HG03108 (cell line): ENCODE results near the gene IFNLR1.

Experiments used
- ATAC-seq: cut with Tn5 transposase; IDR thresholded peaks from one replicate; pipeline ENCODE4 v1.9.1; 2021; ENCODE audit warnings: moderate library complexity; ENCODE audit not compliant: unreplicated experiment

The IFNLR1 gene

GRCh38 chr1:24206516-24207394 is 19.7 kb upstream of the IFNLR1 start:
- no peak for ATAC-seq

- no peak for ATAC-seq
These were observed 19.0 kb upstream of the IFNLR1 start for GRCh38 chr1:24206083-24206464.

DNA sequence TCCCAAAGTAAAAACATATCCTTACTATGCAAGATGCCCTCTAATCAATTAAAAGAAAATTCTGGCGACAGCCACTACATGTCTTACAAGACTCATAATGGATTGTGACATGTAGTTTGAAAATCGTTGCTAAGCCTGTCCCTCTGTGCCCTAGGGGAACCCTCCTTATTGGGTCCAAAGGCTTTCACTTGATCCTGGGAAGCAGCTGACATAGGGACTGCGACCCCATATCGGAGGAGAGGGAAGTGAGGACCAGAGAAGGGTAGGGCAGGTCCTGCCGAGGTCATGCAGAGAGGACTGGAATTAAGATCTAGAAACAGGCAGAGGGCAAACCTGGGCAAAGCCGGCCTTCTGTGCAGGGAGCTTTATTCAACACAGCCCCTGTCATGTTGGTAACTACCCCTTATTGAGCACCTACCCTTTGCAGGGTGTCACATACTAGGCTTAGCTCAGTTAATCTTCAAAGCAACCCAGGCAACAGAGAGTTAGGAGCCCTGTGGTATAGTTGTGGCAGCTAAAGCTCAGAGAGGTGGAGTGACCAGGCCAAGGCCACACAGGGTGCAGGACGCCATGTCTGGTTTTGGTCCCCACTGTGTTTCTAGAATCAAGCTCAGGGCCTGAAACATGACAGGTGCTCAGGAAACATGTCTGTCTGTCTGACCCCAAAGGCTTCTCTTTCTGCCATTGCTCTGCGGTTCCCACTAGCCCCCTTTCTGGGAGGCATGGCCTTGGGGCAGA is 18.4 kb upstream of the IFNLR1 start:
- no peak for ATAC-seq

GRCh38 chr1:24204116-24204515 is 17.0 kb upstream of the IFNLR1 start:
- ATAC-seq = no peak

DNA sequence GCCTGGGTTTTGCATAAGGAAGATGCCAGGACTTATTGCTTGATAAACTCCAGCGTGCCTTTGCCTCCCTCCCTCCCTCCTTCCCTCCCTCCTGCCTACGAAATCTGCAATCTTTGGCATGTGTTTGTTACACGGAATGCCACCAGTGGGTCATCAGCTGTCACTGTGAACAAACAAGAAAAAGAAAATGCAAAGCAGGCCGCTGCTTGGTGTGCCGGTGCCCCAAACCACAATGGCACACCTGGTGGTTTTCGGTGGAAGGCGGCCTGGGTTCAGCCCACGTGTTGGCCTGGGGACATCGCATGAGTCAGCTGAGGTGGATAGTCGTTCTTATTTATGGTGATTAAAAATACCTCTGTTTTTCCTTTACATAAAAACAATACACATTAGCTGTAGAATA is 16.3 kb upstream of the IFNLR1 start:
- ATAC-seq = peak; percentile 66

- ATAC-seq = peak; percentile 13
These were observed 15.9 kb upstream of the IFNLR1 start for GRCh38 chr1:24202987-24203386.

DNA sequence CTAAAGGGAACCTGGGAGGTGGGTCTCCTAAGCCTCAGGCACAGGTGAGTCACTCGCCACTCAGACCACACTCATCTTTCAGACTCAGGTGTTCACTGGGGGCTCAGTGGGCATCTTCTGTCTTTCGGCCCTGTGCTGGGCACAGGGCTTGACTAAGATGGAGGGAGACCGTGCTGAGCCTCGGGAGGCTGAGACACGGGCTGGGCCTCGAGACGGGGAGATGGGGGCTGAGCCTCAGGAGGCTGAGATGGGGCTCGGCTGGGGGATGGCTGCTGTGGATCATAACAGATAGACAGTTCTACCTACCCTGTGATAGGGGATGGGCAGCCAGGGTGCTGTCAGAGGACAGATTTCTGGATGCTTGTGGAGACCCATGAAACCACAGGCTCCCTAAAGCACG is 15.5 kb upstream of the IFNLR1 start:
- no peak for ATAC-seq

- no peak for ATAC-seq
These were observed 14.9 kb upstream of the IFNLR1 start for GRCh38 chr1:24201941-24202440.

- ATAC-seq = no peak
These were observed 12.3 kb upstream of the IFNLR1 start for GRCh38 chr1:24199291-24199900.

- ATAC-seq = no peak
These were observed 11.7 kb upstream of the IFNLR1 start for GRCh38 chr1:24198766-24199165.

DNA sequence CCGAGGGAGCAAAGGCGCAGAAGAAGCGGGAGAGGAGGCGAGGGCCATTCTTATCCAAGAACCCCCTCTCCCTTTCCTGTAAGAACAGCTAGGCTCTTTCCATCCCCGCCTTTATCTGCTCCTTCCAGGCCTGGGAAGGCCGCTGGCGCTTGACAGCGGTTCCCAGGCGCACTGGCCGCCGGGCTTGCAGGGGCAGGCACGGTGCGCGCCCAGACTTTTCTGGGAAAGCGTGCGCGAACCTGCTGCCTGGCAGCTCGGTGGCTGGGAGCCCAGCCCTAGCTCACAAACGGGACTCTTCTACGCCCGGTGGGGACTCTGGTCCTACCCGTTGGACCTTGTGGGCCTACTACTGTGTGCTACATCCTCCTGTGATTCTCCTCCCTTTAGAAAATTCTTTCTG is 8.8 kb upstream of the IFNLR1 start:
- no peak for ATAC-seq

- no peak for ATAC-seq
These were observed 8.0 kb upstream of the IFNLR1 start for GRCh38 chr1:24195136-24195535.

DNA sequence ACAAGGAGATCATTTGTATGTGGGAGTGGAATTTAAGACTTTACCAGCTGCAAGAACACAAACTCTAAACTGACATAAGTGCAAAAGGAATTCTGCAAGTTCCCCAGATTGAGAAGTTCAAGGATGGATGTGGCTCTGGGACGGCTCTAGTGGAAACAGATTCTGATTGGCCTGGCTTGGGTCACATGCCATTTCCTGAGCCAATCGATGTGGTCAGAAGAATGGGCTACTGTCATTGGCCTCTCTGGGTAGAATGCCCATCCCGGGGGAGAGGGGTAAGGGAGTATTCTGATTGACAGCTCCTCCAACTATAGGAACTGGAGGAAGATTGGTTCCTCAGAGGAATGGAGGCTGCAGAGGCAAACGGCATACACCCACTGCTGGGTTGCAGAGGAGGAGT is 6.0 kb upstream of the IFNLR1 start:
- ATAC-seq = no peak

GRCh38 chr1:24191860-24192259 is 4.8 kb upstream of the IFNLR1 start:
- no peak for ATAC-seq

DNA sequence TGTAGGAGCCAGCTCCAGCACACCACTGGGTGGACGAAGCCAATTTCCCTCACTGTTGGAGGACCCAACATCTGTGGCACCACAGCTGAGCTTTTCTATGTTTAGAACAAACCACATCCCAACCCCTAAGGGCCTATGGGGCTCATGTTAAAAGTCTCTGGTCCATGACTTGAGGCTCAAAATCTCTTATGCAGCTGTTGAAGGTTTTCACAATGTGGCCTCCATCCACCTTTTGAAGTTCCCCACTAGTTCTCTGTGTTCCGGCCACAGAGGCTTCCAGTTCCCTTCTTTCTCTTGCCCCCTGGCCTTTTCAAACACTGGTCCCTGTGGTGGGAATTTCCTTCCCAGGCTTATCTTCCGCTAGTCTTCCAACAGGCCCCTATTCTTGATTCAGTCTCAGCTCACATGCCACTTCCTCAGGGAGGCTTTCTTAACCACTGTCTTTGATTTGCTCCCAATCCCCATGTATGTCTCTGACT is 3.9 kb upstream of the IFNLR1 start:
- peak; percentile 57 for ATAC-seq

DNA sequence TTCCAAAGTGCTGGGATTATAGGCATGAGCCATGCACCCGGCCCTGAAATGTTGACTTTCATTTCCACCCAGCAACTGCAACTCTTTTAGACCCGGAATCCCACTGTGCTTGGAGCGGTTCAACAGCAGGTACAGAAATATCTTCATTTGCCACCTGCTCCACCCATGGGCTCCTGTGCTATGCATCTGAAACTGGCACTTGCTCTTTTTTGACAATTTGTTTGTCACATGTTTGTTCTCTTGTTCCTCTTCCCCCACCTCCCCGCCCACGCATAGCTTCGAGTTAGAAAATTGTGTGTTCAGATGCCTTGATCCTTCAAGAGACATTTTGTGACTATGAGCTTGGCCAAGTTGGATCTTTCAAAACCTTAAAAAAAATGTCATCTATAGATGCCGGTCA is 2.4 kb upstream of the IFNLR1 start:
- no peak for ATAC-seq

GRCh38 chr1:24186711-24186992 is 437 bp downstream of the IFNLR1 start:
- ATAC-seq = no peak

- ATAC-seq = no peak
These were observed 918 bp downstream of the IFNLR1 start for GRCh38 chr1:24186031-24186710.

DNA sequence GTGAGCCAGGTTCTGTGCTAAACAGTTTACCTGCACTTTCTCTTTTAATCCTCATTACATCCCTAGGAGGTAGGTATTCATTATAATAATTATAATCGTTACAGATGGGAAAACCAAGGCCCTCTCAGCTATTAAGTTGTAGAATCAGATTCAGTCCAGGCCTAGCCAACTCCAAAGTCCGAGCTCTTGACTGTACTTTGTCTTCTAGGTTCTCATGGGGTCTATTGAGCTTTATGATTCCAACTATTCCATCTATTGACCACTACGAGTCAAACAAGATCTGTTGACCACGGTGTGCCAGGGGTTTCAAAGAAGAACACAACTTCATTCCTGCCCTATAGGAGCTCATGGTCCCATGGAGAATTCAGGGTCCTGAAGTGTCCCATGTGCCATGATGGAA is 2.0 kb downstream of the IFNLR1 start:
- ATAC-seq = no peak

- no peak for ATAC-seq
These were observed 5.0 kb downstream of the IFNLR1 start for GRCh38 chr1:24182061-24182460.

DNA sequence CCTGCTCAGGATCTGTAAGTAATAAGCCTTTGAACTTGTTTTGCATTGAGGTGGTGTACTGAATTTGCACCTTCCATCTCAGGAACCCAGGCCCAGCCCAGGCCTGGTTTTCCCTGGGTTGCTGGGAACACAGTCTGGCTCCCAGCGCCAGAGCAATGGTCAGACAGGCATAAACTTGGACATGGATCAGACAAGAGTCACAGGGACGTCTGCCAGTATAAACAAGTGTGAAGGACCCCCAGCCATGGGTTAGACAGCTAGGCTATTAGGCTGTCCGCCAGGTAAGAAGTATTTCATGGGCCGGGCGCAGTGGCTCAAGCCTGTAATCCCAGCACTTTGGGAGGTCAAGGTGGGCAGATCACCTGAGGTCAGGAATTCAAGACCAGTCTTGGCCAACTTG is 5.5 kb downstream of the IFNLR1 start:
- ATAC-seq = no peak
